ENCODE data around the gene A3GALT2. TPM values are rescaled to one million over a fixed set of nuclear protein-coding genes. Genes with fewer than 3 reads are reported as not detected.

The A3GALT2 gene
- total RNA-seq, 4 donors from 2014 or later = not detected

GRCh38 chr1:33295450-33296081 is 25.3 kb downstream of the A3GALT2 start:
- H3K36me3 ChIP-seq = no peaks in the 10 kb centered on the region
- H3K4me1 ChIP-seq = peaks cover 3 to 11% (median 6%) of the 10 kb centered on the region in 4 donors
- WGBS, 2 donors (ENCODE audit: low coverage in 1 of 2) = 28% methylated on average over 12 of the region's 12 CpGs; no CpG with 5 or more reads in 1 of the 2 donors
- H3K27me3 ChIP-seq = no peaks in the 10 kb centered on the region
- in situ Hi-C loops (cut with MboI; ENCODE audit: low pct_ligation_motif_present in 1 of 4, low pct_unique_long_range_greater_than_20kb in 1 of 4, low sequenced_read_pairs in 3 of 4) = loop anchor here (5.0 to 25.0 kb wide), 5 partner anchors 69 to 179 kb away; partner anchors contain the start of gene ZSCAN20 (in 2 of the 4)
- peak; percentile 91 for DNase-seq
- H3K27ac ChIP-seq = peak overlapping the region in 1 of 4 donors; percentile 21
- TF ChIP-seq POLR2A (IDR thresholded peaks at IDR 0.05) (no peak), EP300 (IDR thresholded peaks at IDR 0.05; ENCODE audit: low read depth) (no peak), CTCF (IDR thresholded peaks at IDR 0.05) (peak; percentile 97 to 99 (median 99)), POLR2AphosphoS5 (IDR thresholded peaks at IDR 0.05) (peak in 1 of 3 donors; percentile 30)
- intact Hi-C loops (cut with DNase I; ENCODE audit: low total_unique reads) = loop anchor here (2.0 to 10.0 kb wide), 2 partner anchors 73 to 169 kb away; no protein-coding TSS in a partner anchor
- no peaks in the 10 kb centered on the region for H3K9me3 ChIP-seq
- no peak overlapping the region for H3K4me3 ChIP-seq

GRCh38 chr1:33295023-33295422 is 25.9 kb downstream of the A3GALT2 start:
- in situ Hi-C loops (cut with MboI; ENCODE audit: low pct_ligation_motif_present in 1 of 4, low pct_unique_long_range_greater_than_20kb in 1 of 4, low sequenced_read_pairs in 3 of 4) (loop anchor here (5.0 to 25.0 kb wide), 5 partner anchors 70 to 180 kb away; partner anchors contain the start of gene ZSCAN20 (in 2 of the 4)), intact Hi-C loops (cut with DNase I; ENCODE audit: low total_unique reads) (loop anchor here (2.0 to 10.0 kb wide), 2 partner anchors 74 to 170 kb away; no protein-coding TSS in a partner anchor)
- H3K27ac ChIP-seq = no peak overlapping the region
- H3K9me3 ChIP-seq = no peaks in the 10 kb centered on the region
- peaks cover 0 to 8% (median 6%) of the 10 kb centered on the region in 4 donors for H3K4me1 ChIP-seq
- TF ChIP-seq EP300 (IDR thresholded peaks at IDR 0.05; ENCODE audit: low read depth) (no peak), CTCF (IDR thresholded peaks at IDR 0.05) (no peak), POLR2A (IDR thresholded peaks at IDR 0.05) (no peak), POLR2AphosphoS5 (IDR thresholded peaks at IDR 0.05) (no peak)
- H3K4me3 ChIP-seq = no peak overlapping the region
- no peaks in the 10 kb centered on the region for H3K36me3 ChIP-seq
- 85% methylated on average over 15 of the region's 15 CpGs; no CpG with 5 or more reads in 1 of the 2 donors for WGBS, 2 donors (ENCODE audit: low coverage in 1 of 2)
- DNase-seq = no peak
- H3K27me3 ChIP-seq = no peaks in the 10 kb centered on the region

- in situ Hi-C loops (cut with MboI; ENCODE audit: low pct_ligation_motif_present in 1 of 4, low pct_unique_long_range_greater_than_20kb in 1 of 4, low sequenced_read_pairs in 3 of 4) = loop anchor here (5.0 to 25.0 kb wide), 5 partner anchors 70 to 180 kb away; partner anchors contain the start of gene ZSCAN20 (in 2 of the 4)
- Histone ChIP-seq H3K9me3 (no peaks in the 10 kb centered on the region), H3K36me3 (no peaks in the 10 kb centered on the region), H3K27ac (no peak overlapping the region), H3K4me1 (peaks cover 0 to 8% (median 6%) of the 10 kb centered on the region in 4 donors), H3K4me3 (no peak overlapping the region), H3K27me3 (no peaks in the 10 kb centered on the region)
- TF ChIP-seq EP300 (IDR thresholded peaks at IDR 0.05; ENCODE audit: low read depth) = no peak
- no peak for TF ChIP-seq CTCF (IDR thresholded peaks at IDR 0.05)
- TF ChIP-seq POLR2A (IDR thresholded peaks at IDR 0.05) = no peak
- no peak for TF ChIP-seq POLR2AphosphoS5 (IDR thresholded peaks at IDR 0.05)
- DNase-seq = no peak
- 88% methylated on average over 13 of the region's 13 CpGs; no CpG with 5 or more reads in 1 of the 2 donors for WGBS, 2 donors (ENCODE audit: low coverage in 1 of 2)
- intact Hi-C loops (cut with DNase I; ENCODE audit: low total_unique reads) = loop anchor here (2.0 to 10.0 kb wide), 2 partner anchors 74 to 170 kb away; no protein-coding TSS in a partner anchor
Measured at GRCh38 chr1:33294071-33295010, 26.6 kb downstream of the A3GALT2 start.

Data from transverse colon (tissue), 4 donors.